Tongue (tissue), 3 donors: ENCODE results near the gene HIGD1C. TPM values are rescaled to one million over a fixed set of nuclear protein-coding genes. Genes with fewer than 3 reads are reported as not detected.

ENCODE experiments used
- DNase-seq: peaks from one replicate; pipeline ENCODE4 v3.0.0-alpha.2; 2015
- small RNA-seq: library from RNA; depleted of rRNA; stranded (forward); fragments of <200 nt; gene quantifications from one replicate; pipeline ENCODE3, GENCODE V24; 2014; ENCODE audit warnings: low replicate concordance
- total RNA-seq: library from RNA; depleted of rRNA; stranded (reverse); fragments of >200 nt; gene quantifications from one replicate; pipeline ENCODE4 v1.2.3, GENCODE V29; 2014

The HIGD1C gene
- total RNA-seq, 1 donor from 2014 or later = not detected

GRCh38 chr12:51019927-51020326, 67.6 kb downstream of the HIGD1C start:
- DNase-seq = no peak

Small RNA genes lying within 50 kb of the gene (small RNA-seq; reads per million reads assigned to genes)
- gene AC008121.1 (not detected), gene RF00019 (not detected), gene RNU6-87P (not detected)

Other genes with a start within 250 kb of the HIGD1C start
- 42.3 TPM for gene ATF1, start 188.4 kb upstream of the HIGD1C start, total RNA-seq
- not detected for gene TMPRSS12, start 109.6 kb upstream of the HIGD1C start, total RNA-seq
- 54.9 TPM for gene SLC11A2, start 73.8 kb downstream of the HIGD1C start, total RNA-seq
- 57.2 TPM for gene LETMD1, start 95.8 kb downstream of the HIGD1C start, total RNA-seq
- 21.0 TPM for gene CSRNP2, start 131.1 kb downstream of the HIGD1C start, total RNA-seq
- 28.2 TPM for gene TFCP2, start 220.6 kb downstream of the HIGD1C start, total RNA-seq